H1 (cell line): ENCODE measurements around the gene CELF2. TPM values are rescaled to one million over a fixed set of nuclear protein-coding genes. Genes with fewer than 3 reads are reported as not detected.

ENCODE experiments used
- CREB1 ChIP-seq: IDR thresholded peaks from 2 replicates; pipeline ENCODE4 v1.6.1; 2012; ENCODE audit warnings: inconsistent platforms
- EP300 ChIP-seq, 2 experiments: IDR thresholded peaks; 1 replicate in 1 of 2; 2 replicates in 1 of 2; pipeline ENCODE4 v1.6.1; 2011 to 2012; ENCODE audit warnings: low read depth in 2 of 2, low read length in 2 of 2, mild to moderate bottlenecking in 2 of 2, borderline replicate concordance in 1 of 2, inconsistent platforms in 1 of 2, moderate library complexity in 1 of 2
- KDM5A ChIP-seq: fragments of 200-600 bp; IDR thresholded peaks from 2 replicates; pipeline ENCODE4 v1.7.1; 2012; ENCODE audit warnings: mild to moderate bottlenecking, low read length, inconsistent platforms, mixed read lengths
- NRF1 ChIP-seq: IDR thresholded peaks from 2 replicates; pipeline ENCODE4 v1.6.1; 2011; ENCODE audit warnings: mild to moderate bottlenecking, low read depth, low read length, improper control_type of control experiment
- TBP ChIP-seq: IDR thresholded peaks from 2 replicates; pipeline ENCODE4 v1.6.1; 2011; ENCODE audit warnings: low read depth, low read length, improper control_type of control experiment
- USF2 ChIP-seq: IDR thresholded peaks from 2 replicates; pipeline ENCODE4 v1.6.1; 2011; ENCODE audit warnings: low read length, improper control_type of control experiment
- polyA plus RNA-seq, 7 experiments: library from polyadenylated mRNA; depleted of rRNA in 3 of 7; stranded (reverse) in 5 of 7; unstranded in 2 of 7; fragments of >200 nt in 5 of 7; fragments of 200-250 nt in 2 of 7; gene quantifications; 1 replicate in 5 of 7; 2 replicates in 1 of 7; 4 replicates in 1 of 7; pipeline versions ENCODE4 v1.2.1 to v1.2.3, GENCODE V29; 2011 to 2013; ENCODE audit warnings: missing spikeins in 2 of 7, mixed read lengths in 2 of 7
- total RNA-seq: library from RNA; stranded (reverse); fragmentation: NEBNext Ultra II Directional; extraction: Animal tissue kit (Norgen Biotek cat#: 25700); gene quantifications from 2 replicates; pipeline ENCODE4 v1.2.1, GENCODE V29; 2021
- TF ChIP-seq, protein P1 (sequence below): fragments of 300-600 bp; sonication (generic); IDR thresholded peaks from 2 replicates; pipeline ENCODE4 v1.7.1; 2012; ENCODE audit warnings: low read length, moderate library complexity, mild to moderate bottlenecking, inconsistent platforms; ENCODE audit not compliant: insufficient replicate concordance

CELF2 gene
- total and polyA plus RNA-seq, 2 of the 8 experiments (the other 6 are each of a cell fraction or from before 2014, with no cell fraction given): 18.3 to 22.7 TPM

DNA sequence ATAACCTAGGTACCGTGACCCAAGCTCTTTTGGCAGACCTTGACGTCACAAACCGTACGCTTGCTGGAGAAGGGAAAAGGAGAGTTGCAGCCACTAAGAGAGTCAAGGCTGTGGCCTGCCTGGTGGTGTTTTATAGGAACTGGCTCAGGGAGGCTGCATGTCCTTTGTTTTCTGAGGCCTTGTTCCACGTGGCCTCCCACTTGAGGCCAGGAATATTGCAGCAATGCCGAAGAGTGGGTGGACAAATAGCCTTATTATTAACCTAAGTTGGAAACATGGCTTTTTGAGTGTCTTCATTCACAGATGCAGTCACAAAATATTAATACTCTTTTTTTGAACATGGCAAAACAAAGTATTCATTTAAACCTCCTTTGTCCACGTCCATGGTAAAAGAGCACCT, 178.0 kb downstream of the CELF2 start (continued):
- TF ChIP-seq, protein P1, sequence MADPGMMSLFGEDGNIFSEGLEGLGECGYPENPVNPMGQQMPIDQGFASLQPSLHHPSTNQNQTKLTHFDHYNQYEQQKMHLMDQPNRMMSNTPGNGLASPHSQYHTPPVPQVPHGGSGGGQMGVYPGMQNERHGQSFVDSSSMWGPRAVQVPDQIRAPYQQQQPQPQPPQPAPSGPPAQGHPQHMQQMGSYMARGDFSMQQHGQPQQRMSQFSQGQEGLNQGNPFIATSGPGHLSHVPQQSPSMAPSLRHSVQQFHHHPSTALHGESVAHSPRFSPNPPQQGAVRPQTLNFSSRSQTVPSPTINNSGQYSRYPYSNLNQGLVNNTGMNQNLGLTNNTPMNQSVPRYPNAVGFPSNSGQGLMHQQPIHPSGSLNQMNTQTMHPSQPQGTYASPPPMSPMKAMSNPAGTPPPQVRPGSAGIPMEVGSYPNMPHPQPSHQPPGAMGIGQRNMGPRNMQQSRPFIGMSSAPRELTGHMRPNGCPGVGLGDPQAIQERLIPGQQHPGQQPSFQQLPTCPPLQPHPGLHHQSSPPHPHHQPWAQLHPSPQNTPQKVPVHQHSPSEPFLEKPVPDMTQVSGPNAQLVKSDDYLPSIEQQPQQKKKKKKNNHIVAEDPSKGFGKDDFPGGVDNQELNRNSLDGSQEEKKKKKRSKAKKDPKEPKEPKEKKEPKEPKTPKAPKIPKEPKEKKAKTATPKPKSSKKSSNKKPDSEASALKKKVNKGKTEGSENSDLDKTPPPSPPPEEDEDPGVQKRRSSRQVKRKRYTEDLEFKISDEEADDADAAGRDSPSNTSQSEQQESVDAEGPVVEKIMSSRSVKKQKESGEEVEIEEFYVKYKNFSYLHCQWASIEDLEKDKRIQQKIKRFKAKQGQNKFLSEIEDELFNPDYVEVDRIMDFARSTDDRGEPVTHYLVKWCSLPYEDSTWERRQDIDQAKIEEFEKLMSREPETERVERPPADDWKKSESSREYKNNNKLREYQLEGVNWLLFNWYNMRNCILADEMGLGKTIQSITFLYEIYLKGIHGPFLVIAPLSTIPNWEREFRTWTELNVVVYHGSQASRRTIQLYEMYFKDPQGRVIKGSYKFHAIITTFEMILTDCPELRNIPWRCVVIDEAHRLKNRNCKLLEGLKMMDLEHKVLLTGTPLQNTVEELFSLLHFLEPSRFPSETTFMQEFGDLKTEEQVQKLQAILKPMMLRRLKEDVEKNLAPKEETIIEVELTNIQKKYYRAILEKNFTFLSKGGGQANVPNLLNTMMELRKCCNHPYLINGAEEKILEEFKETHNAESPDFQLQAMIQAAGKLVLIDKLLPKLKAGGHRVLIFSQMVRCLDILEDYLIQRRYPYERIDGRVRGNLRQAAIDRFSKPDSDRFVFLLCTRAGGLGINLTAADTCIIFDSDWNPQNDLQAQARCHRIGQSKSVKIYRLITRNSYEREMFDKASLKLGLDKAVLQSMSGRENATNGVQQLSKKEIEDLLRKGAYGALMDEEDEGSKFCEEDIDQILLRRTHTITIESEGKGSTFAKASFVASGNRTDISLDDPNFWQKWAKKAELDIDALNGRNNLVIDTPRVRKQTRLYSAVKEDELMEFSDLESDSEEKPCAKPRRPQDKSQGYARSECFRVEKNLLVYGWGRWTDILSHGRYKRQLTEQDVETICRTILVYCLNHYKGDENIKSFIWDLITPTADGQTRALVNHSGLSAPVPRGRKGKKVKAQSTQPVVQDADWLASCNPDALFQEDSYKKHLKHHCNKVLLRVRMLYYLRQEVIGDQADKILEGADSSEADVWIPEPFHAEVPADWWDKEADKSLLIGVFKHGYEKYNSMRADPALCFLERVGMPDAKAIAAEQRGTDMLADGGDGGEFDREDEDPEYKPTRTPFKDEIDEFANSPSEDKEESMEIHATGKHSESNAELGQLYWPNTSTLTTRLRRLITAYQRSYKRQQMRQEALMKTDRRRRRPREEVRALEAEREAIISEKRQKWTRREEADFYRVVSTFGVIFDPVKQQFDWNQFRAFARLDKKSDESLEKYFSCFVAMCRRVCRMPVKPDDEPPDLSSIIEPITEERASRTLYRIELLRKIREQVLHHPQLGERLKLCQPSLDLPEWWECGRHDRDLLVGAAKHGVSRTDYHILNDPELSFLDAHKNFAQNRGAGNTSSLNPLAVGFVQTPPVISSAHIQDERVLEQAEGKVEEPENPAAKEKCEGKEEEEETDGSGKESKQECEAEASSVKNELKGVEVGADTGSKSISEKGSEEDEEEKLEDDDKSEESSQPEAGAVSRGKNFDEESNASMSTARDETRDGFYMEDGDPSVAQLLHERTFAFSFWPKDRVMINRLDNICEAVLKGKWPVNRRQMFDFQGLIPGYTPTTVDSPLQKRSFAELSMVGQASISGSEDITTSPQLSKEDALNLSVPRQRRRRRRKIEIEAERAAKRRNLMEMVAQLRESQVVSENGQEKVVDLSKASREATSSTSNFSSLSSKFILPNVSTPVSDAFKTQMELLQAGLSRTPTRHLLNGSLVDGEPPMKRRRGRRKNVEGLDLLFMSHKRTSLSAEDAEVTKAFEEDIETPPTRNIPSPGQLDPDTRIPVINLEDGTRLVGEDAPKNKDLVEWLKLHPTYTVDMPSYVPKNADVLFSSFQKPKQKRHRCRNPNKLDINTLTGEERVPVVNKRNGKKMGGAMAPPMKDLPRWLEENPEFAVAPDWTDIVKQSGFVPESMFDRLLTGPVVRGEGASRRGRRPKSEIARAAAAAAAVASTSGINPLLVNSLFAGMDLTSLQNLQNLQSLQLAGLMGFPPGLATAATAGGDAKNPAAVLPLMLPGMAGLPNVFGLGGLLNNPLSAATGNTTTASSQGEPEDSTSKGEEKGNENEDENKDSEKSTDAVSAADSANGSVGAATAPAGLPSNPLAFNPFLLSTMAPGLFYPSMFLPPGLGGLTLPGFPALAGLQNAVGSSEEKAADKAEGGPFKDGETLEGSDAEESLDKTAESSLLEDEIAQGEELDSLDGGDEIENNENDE: no peak
- TF ChIP-seq USF2 (no peak), CREB1 (no peak), EP300 (IDR thresholded peaks at IDR 0.05; ENCODE audit: borderline replicate concordance in 1 of 2, low read depth in 2 of 2, low read length in 2 of 2) (no peak), TBP (no peak), NRF1 (no peak), KDM5A (no peak)
